Endothelial cell of umbilical vein (primary cell): ENCODE measurements around the gene CCDC30. TPM values are rescaled to one million over a fixed set of nuclear protein-coding genes. Genes with fewer than 3 reads are reported as not detected.
A peak's percentile ranks its signal among the peaks of the same experiment; 100 is the strongest.

Experiments
- BruUV-seq: library from RNA; stranded (reverse); fragments of 400-500 nt; replicated peaks from 2 replicates; lab custom pipeline; 2021; lab: Mats Ljungman, UMichigan
- CTCF ChIA-PET: fragments of 300-600, 350-600 bp; sonication (Branson Sonifier 250); formaldehyde crosslinking; loops from one replicate; lab custom pipeline; 2021; ENCODE audit warnings: antibody characterized with exemption, inconsistent platforms; lab: Charles Lee
- POLR2A ChIA-PET: fragments of 300-600, 350-600 bp; sonication (Branson Sonifier 250); formaldehyde crosslinking; loops from one replicate; lab custom pipeline; 2021; ENCODE audit warnings: antibody characterized with exemption, inconsistent platforms; lab: Charles Lee
- DNase-seq: peaks from one replicate; pipeline ENCODE4 v3.0.0-alpha.2; 2011; ENCODE audit warnings: low read depth, low spot score
- FAIRE-seq: peaks from 2 replicates; lab custom pipeline; 2011; peaks lifted over from hg19 to GRCh38; lab: Jason Lieb, UNC
- H2AFZ ChIP-seq: 2 replicates; pipeline ENCODE4 v1.6.0; 2012; ENCODE audit warnings: low read depth, low read length, control low read depth, inconsistent platforms
- H3K27ac ChIP-seq: 2 replicates; pipeline ENCODE4 v1.5.1; 2011; ENCODE audit warnings: low read depth, mild to moderate bottlenecking, control low read depth, low read length, moderate library complexity; ENCODE audit not compliant: insufficient read depth
- H3K27me3 ChIP-seq, 2 experiments: 2 replicates each; pipeline versions ENCODE4 v1.6.0 to v1.6.1; 2011; ENCODE audit warnings: low read length in 2 of 2, mixed read lengths in 1 of 2; ENCODE audit not compliant: control insufficient read depth in 2 of 2, insufficient read depth in 2 of 2
- H3K36me3 ChIP-seq, 2 experiments: 2 replicates in 1 of 2; 3 replicates in 1 of 2; pipeline ENCODE4 v1.5.1; 2011; ENCODE audit warnings: low read length in 2 of 2, mild to moderate bottlenecking in 1 of 2, moderate library complexity in 1 of 2; ENCODE audit not compliant: control insufficient read depth in 2 of 2, insufficient read depth in 2 of 2; ENCODE audit errors: extremely low read depth in 1 of 2
- H3K4me1 ChIP-seq: 3 replicates; pipeline ENCODE4 v1.5.1; 2011; ENCODE audit warnings: mild to moderate bottlenecking, low read length; ENCODE audit not compliant: control insufficient read depth, insufficient read depth; ENCODE audit errors: extremely low read depth
- H3K4me2 ChIP-seq: 2 replicates; pipeline ENCODE4 v1.6.1; 2011; ENCODE audit warnings: low read length, control low read depth, mixed read lengths; ENCODE audit not compliant: insufficient read depth
- H3K4me3 ChIP-seq, 3 experiments: fragments of 200-600 bp in 1 of 3; sonication (generic), shearing (Covaris generic) in 1 of 3; replicated peaks in 1 of 3; 2 replicates each; pipeline ENCODE4 v1.5.1; 2011 to 2016; ENCODE audit warnings: control low read depth in 3 of 3, low read length in 3 of 3, mild to moderate bottlenecking in 2 of 3, inconsistent platforms in 1 of 3, low read depth in 1 of 3, moderate library complexity in 1 of 3; ENCODE audit not compliant: insufficient read depth in 1 of 3
- H3K79me2 ChIP-seq: 2 replicates; pipeline ENCODE4 v1.6.0; 2012; ENCODE audit warnings: low read length, inconsistent platforms; ENCODE audit not compliant: control insufficient read depth, insufficient read depth
- H3K9ac ChIP-seq: replicated peaks from 2 replicates; pipeline ENCODE3; 2011; ENCODE audit warnings: low read length, control low read depth; ENCODE audit not compliant: insufficient read depth; ENCODE audit errors: extremely low read depth
- H3K9me1 ChIP-seq: replicated peaks from 3 replicates; pipeline ENCODE4 v1.6.0; 2011; ENCODE audit warnings: mild to moderate bottlenecking, low read length; ENCODE audit not compliant: control insufficient read depth, insufficient read depth; ENCODE audit errors: extremely low read depth
- H3K9me3 ChIP-seq: replicated peaks from 2 replicates; pipeline ENCODE4 v1.5.1; 2012; ENCODE audit warnings: low read length, inconsistent platforms; ENCODE audit not compliant: control insufficient read depth, insufficient read depth
- H4K20me1 ChIP-seq: replicated peaks from 2 replicates; pipeline ENCODE3; 2011; ENCODE audit warnings: mild to moderate bottlenecking, low read length; ENCODE audit not compliant: control insufficient read depth, insufficient read depth; ENCODE audit errors: extremely low read depth
- EZH2 ChIP-seq: IDR thresholded peaks from 2 replicates; pipeline ENCODE4 v1.6.1; 2012; ENCODE audit warnings: borderline replicate concordance, low read depth, mild to moderate bottlenecking, moderate library complexity, low read length, inconsistent platforms; ENCODE audit not compliant: severe bottlenecking
- GATA2 ChIP-seq: IDR thresholded peaks from 2 replicates; pipeline ENCODE4 v1.7.0; 2011; ENCODE audit warnings: low read depth, mild to moderate bottlenecking, moderate library complexity, mixed read lengths, low read length; ENCODE audit not compliant: insufficient read length, insufficient read depth
- MAX ChIP-seq: IDR thresholded peaks from 2 replicates; pipeline ENCODE4 v1.6.1; 2011; ENCODE audit not compliant: insufficient read depth, insufficient read length
- MYC ChIP-seq: IDR thresholded peaks from one replicate; pipeline ENCODE4 v1.6.1; 2011; ENCODE audit warnings: mild to moderate bottlenecking, low read depth, low read length
- POLR2A ChIP-seq: IDR thresholded peaks from 2 replicates; pipeline ENCODE4 v1.6.1; 2012; ENCODE audit warnings: low read depth, mild to moderate bottlenecking, control low read depth, low read length
- POLR2AphosphoS5 ChIP-seq: IDR thresholded peaks from 2 replicates; pipeline ENCODE4 v1.6.1; 2012; ENCODE audit warnings: low read depth, mild to moderate bottlenecking, control low read depth, low read length, moderate library complexity; ENCODE audit not compliant: insufficient read depth
- dilution Hi-C: fragments of 300-500 bp; cut with MboI; formaldehyde crosslinking; loops from one replicate; pipeline ENCODE4 v1.15.0; 2019; ENCODE audit warnings: low sequenced_read_pairs; ENCODE audit not compliant: extremely low pct_ligation_motif_present
- intact Hi-C: fragments of 100-400 bp; cut with micrococcal nuclease; formaldehyde crosslinking; loops from one replicate; pipeline ENCODE4 v1.10.0; 2022
- polyA plus RNA-seq, 4 experiments: library from polyadenylated mRNA; depleted of rRNA in 3 of 4; stranded (reverse) in 3 of 4; unstranded in 1 of 4; fragments of >200 nt; gene quantifications; 2 replicates each; pipeline versions ENCODE4 v1.2.1 to v1.2.3, GENCODE V29; 2011 to 2012; ENCODE audit warnings: missing spikeins in 1 of 4
- total RNA-seq: library from RNA; stranded (reverse); gene quantifications from 2 replicates; pipeline ENCODE4 v1.2.3, GENCODE V29; 2021

The CCDC30 gene
- total and polyA plus RNA-seq, 2 donors (not counting 3 experiments of a cell fraction or from before 2014, with no cell fraction given) = 0.19 to 2.9 TPM

DNA sequence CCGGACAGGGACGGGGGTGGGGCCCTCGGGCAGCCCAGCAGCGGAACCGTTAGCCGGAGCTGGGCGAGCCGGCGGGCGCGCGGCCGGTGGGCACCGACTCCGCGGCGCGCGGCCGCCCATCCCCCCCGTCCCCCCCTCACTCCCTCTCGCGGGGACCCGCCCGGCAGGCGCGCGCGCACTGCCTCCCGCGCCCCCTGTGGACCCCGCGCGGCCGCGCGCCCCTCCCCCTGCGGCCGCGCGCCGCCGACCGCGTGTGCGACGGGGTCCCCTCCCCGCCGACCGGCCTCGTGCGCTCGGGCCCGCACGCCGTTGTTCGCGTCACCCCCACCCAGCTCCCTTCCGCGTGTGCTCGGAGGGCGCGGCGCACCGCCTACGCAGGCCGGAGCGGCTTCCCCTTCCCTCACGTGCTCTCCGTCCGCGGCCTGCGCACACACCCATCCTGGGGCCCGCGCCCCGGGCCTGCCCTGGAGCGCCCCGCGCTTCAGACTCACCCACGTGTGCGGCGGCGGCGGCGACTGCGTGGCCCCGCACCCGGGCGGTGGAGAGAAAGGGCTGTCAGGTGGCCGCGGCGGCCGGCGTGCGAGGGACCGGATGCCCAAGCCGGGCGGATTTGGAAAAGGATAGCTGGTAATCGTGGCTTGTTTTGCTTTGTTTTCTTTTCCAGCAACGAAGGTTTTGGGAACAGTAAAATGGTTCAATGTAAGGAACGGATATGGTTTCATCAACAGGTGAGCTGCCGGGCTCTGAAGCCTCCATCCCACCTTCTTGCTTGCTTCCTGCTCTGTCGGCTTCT lies 219.8 kb downstream of the CCDC30 start:
- Histone ChIP-seq H3K9me1 (no peaks in the 10 kb centered on the region), H3K9me3 (no peaks in the 10 kb centered on the region), H3K27ac (peak overlapping the region; percentile 61), H3K79me2 (peaks cover 64% of the 10 kb centered on the region), H4K20me1 (peaks cover 27% of the 10 kb centered on the region), H3K4me1 (peaks cover 41% of the 10 kb centered on the region), H3K4me2 (peak overlapping the region; percentile 85), H3K9ac (peak overlapping the region; percentile 84), H3K36me3 (no peaks in the 10 kb centered on the region), H2AFZ (no peak overlapping the region), H3K27me3 (no peaks in the 10 kb centered on the region), H3K4me3 (peak overlapping the region; percentile 76 to 99 (median 95))
- FAIRE-seq = no peak
- no TSS peak for BruUV-seq
- POLR2A ChIA-PET = interaction anchor here (0.5 to 1.6 kb wide), 8 partner anchors 9 to 238 kb away, joined by 3 to 10 read pairs (median 4); partner anchors contain the start of genes C1orf50 and PPIH
- TF ChIP-seq GATA2 (no peak), MYC (peak; percentile 89), POLR2AphosphoS5 (peak; percentile 46), MAX (peak; percentile 66), POLR2A (peak; percentile 48), EZH2 (no peak)
- dilution Hi-C loops = no loop called here
- intact Hi-C loops = loop anchor here (1.0 to 10.0 kb wide), 5 partner anchors 9 to 348 kb away; partner anchors contain the start of genes C1orf50, FOXJ3, P3H1 and PPIH
- CTCF ChIA-PET = interaction anchor here (0.7 to 2.2 kb wide), 10 partner anchors 9 to 105 kb away, joined by 3 to 8 read pairs (median 4); partner anchors contain the start of genes C1orf50, P3H1 and PPIH
- peak; percentile 50 for DNase-seq
